HepG2 (cell line): ENCODE data around the gene PNLDC1. TPM values are rescaled to one million over a fixed set of nuclear protein-coding genes. Genes with fewer than 3 reads are reported as not detected.
A peak's percentile ranks its signal among the peaks of the same experiment; 100 is the strongest.

ENCODE experiments used
- CREM ChIP-seq, 2 experiments: sonication (generic) in 1 of 2; formaldehyde crosslinking in 1 of 2; IDR thresholded peaks; 2 replicates each; pipeline versions ENCODE4 v1.4.0 to v1.6.1; 2016 to 2020; ENCODE audit warnings: antibody characterized with exemption in 1 of 2, mild to moderate bottlenecking in 1 of 2, missing genetic modification reagents in 1 of 2
- HNRNPLL ChIP-seq: fragments of 200-400 bp; formaldehyde crosslinking; IDR thresholded peaks from 2 replicates; pipeline ENCODE4 v1.6.1; 2017; ENCODE audit warnings: mild to moderate bottlenecking, low read depth, low read length; ENCODE audit not compliant: poor library complexity, severe bottlenecking
- MXI1 ChIP-seq: IDR thresholded peaks from 3 replicates; pipeline ENCODE4 v1.6.1; 2012; ENCODE audit warnings: low read depth, low read length, inconsistent platforms, borderline replicate concordance
- NFKBIZ ChIP-seq: IDR thresholded peaks from 2 replicates; pipeline ENCODE4 v1.6.1; 2018; ENCODE audit warnings: missing genetic modification reagents, missing compliant biosample characterization
- SNAI1 ChIP-seq: sonication (generic); formaldehyde crosslinking; IDR thresholded peaks from 2 replicates; pipeline ENCODE4 v1.5.0; 2020; ENCODE audit warnings: mild to moderate bottlenecking, missing genetic modification reagents, borderline replicate concordance
- ZBTB38 ChIP-seq: sonication (generic); formaldehyde crosslinking; IDR thresholded peaks from 2 replicates; pipeline ENCODE4 v1.5.1; 2020; ENCODE audit warnings: mild to moderate bottlenecking, missing genetic modification reagents
- polyA plus RNA-seq, 8 experiments: library from polyadenylated mRNA; depleted of rRNA in 3 of 8; stranded (reverse) in 7 of 8; unstranded in 1 of 8; fragments of >200 nt; fragmentation: Illumina TruSeq in 4 of 8; extraction: Trizol in 4 of 8; gene quantifications; 2 replicates each; pipeline versions ENCODE4 v1.2.1 to v1.2.3, GENCODE V29; 2011 to 2016; ENCODE audit warnings: low read depth in 4 of 8, missing spikeins in 1 of 8, mixed read lengths in 1 of 8; ENCODE audit not compliant: insufficient read depth in 1 of 8
- total RNA-seq, 5 experiments: library from RNA; depleted of rRNA; stranded (reverse); fragments of >200 nt; fragmentation: Illumina TruSeq; extraction: Trizol; gene quantifications; 2 replicates each; pipeline ENCODE4 v1.2.3, GENCODE V29; 2016; ENCODE audit warnings: low read depth in 1 of 5
- TF ChIP-seq, protein P1 (sequence below): sonication (generic); formaldehyde crosslinking; IDR thresholded peaks from 2 replicates; pipeline ENCODE4 v1.4.0; 2020; ENCODE audit warnings: low read depth, missing genetic modification reagents
- TF ChIP-seq, protein P2 (sequence below): sonication (generic); formaldehyde crosslinking; IDR thresholded peaks from 2 replicates; pipeline ENCODE4 v1.8.0; 2022; ENCODE audit warnings: missing genetic modification reagents, mild to moderate bottlenecking, borderline replicate concordance
- TF ChIP-seq, protein P3 (sequence below): sonication (generic); formaldehyde crosslinking; IDR thresholded peaks from 2 replicates; pipeline ENCODE4 v1.8.0; 2022; ENCODE audit warnings: mild to moderate bottlenecking, missing genetic modification reagents, moderate library complexity
- TF ChIP-seq, protein P4 (sequence below): sonication (generic); formaldehyde crosslinking; IDR thresholded peaks from 2 replicates; pipeline ENCODE4 v1.5.0; 2020; ENCODE audit warnings: mild to moderate bottlenecking, missing genetic modification reagents
- TF ChIP-seq, protein P5 (sequence below): sonication (generic); formaldehyde crosslinking; IDR thresholded peaks from 2 replicates; pipeline ENCODE4 v1.5.0; 2020; ENCODE audit warnings: missing genetic modification reagents
- TF ChIP-seq, protein P6 (sequence below): sonication (generic); formaldehyde crosslinking; IDR thresholded peaks from 2 replicates; pipeline ENCODE4 v1.5.1; 2020; ENCODE audit warnings: mild to moderate bottlenecking, missing genetic modification reagents, borderline replicate concordance

PNLDC1 gene
- total and polyA plus RNA-seq, 2 of the 13 experiments (the other 11 are each of a cell fraction or from before 2014, with no cell fraction given): not detected

DNA sequence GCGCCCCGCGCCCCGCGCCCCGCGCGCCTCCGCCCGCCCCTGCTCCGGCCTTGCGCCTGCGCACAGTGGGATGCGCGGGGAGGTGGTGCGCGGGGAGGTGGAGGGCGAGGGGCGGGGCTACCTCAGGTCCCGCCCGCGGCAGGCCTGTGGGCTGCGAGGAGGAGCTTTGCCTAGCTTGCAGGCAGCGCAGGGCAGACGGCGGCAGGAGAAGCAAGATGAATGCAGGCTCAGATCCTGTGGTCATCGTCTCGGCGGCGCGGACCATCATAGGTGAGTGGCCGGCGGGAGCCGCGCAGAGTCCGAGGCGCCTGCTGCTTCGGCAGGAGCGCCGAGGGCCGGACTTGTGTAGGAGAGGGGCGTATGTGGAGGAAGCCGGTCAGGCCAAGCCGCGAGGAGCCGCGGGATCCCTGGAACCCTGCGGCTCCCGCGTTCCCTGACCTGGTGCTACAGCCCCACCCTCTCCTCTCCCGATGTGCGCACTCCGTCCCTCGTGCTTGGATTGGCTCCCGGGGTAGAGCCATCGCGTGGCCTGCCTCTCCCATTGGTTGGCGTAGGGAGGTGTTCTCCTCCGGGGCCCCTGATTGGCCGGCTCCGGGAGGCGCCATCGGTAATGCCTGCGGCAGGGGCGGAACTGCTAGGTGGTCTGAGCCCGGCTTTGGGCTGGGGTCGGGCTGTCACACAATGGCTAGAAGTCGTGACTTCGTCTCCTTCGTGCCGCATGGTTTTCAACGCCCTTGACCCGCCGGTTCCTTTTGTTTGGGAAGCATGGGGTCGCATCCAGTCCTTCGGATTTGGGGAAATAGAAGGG lies 38.0 kb upstream of the PNLDC1 start, which contains the start of gene ACAT2 (continued):
- TF ChIP-seq, protein P1, sequence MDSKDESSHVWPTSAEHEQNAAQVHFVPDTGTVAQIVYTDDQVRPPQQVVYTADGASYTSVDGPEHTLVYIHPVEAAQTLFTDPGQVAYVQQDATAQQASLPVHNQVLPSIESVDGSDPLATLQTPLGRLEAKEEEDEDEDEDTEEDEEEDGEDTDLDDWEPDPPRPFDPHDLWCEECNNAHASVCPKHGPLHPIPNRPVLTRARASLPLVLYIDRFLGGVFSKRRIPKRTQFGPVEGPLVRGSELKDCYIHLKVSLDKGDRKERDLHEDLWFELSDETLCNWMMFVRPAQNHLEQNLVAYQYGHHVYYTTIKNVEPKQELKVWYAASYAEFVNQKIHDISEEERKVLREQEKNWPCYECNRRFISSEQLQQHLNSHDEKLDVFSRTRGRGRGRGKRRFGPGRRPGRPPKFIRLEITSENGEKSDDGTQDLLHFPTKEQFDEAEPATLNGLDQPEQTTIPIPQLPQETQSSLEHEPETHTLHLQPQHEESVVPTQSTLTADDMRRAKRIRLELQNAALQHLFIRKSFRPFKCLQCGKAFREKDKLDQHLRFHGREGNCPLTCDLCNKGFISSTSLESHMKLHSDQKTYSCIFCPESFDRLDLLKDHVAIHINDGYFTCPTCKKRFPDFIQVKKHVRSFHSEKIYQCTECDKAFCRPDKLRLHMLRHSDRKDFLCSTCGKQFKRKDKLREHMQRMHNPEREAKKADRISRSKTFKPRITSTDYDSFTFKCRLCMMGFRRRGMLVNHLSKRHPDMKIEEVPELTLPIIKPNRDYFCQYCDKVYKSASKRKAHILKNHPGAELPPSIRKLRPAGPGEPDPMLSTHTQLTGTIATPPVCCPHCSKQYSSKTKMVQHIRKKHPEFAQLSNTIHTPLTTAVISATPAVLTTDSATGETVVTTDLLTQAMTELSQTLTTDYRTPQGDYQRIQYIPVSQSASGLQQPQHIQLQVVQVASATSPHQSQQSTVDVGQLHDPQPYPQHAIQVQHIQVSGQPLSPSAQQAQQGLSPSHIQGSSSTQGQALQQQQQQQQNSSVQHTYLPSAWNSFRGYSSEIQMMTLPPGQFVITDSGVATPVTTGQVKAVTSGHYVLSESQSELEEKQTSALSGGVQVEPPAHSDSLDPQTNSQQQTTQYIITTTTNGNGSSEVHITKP (CRISPR knock-in tag): peak; percentile 94
- TF ChIP-seq, protein P2, sequence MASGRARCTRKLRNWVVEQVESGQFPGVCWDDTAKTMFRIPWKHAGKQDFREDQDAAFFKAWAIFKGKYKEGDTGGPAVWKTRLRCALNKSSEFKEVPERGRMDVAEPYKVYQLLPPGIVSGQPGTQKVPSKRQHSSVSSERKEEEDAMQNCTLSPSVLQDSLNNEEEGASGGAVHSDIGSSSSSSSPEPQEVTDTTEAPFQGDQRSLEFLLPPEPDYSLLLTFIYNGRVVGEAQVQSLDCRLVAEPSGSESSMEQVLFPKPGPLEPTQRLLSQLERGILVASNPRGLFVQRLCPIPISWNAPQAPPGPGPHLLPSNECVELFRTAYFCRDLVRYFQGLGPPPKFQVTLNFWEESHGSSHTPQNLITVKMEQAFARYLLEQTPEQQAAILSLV (CRISPR knock-in tag): peak; percentile 91
- TF ChIP-seq, protein P3, sequence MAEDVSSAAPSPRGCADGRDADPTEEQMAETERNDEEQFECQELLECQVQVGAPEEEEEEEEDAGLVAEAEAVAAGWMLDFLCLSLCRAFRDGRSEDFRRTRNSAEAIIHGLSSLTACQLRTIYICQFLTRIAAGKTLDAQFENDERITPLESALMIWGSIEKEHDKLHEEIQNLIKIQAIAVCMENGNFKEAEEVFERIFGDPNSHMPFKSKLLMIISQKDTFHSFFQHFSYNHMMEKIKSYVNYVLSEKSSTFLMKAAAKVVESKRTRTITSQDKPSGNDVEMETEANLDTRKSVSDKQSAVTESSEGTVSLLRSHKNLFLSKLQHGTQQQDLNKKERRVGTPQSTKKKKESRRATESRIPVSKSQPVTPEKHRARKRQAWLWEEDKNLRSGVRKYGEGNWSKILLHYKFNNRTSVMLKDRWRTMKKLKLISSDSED: no peak
- TF ChIP-seq NFKBIZ: peak; percentile 74; the same call in 1 of the 2 replicates
- peak; percentile 71 for TF ChIP-seq ZBTB38
- TF ChIP-seq, protein P4, sequence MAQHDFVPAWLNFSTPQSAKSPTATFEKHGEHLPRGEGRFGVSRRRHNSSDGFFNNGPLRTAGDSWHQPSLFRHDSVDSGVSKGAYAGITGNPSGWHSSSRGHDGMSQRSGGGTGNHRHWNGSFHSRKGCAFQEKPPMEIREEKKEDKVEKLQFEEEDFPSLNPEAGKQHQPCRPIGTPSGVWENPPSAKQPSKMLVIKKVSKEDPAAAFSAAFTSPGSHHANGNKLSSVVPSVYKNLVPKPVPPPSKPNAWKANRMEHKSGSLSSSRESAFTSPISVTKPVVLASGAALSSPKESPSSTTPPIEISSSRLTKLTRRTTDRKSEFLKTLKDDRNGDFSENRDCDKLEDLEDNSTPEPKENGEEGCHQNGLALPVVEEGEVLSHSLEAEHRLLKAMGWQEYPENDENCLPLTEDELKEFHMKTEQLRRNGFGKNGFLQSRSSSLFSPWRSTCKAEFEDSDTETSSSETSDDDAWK (CRISPR knock-in tag): no peak
- no peak; the same call in 1 of the 2 replicates for TF ChIP-seq SNAI1 (CRISPR knock-in tag)
- TF ChIP-seq MXI1: no peak; the same call in 2 of the 3 replicates
- TF ChIP-seq CREM (IDR thresholded peaks at IDR 0.05): peak; percentile 92
- no peak for TF ChIP-seq CREM (CRISPR knock-in tag; IDR thresholded peaks at IDR 0.05)
- TF ChIP-seq, protein P5, sequence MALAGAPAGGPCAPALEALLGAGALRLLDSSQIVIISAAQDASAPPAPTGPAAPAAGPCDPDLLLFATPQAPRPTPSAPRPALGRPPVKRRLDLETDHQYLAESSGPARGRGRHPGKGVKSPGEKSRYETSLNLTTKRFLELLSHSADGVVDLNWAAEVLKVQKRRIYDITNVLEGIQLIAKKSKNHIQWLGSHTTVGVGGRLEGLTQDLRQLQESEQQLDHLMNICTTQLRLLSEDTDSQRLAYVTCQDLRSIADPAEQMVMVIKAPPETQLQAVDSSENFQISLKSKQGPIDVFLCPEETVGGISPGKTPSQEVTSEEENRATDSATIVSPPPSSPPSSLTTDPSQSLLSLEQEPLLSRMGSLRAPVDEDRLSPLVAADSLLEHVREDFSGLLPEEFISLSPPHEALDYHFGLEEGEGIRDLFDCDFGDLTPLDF (CRISPR knock-in tag): peak; percentile 84
- peak; percentile 98 for TF ChIP-seq HNRNPLL
- TF ChIP-seq, protein P6, sequence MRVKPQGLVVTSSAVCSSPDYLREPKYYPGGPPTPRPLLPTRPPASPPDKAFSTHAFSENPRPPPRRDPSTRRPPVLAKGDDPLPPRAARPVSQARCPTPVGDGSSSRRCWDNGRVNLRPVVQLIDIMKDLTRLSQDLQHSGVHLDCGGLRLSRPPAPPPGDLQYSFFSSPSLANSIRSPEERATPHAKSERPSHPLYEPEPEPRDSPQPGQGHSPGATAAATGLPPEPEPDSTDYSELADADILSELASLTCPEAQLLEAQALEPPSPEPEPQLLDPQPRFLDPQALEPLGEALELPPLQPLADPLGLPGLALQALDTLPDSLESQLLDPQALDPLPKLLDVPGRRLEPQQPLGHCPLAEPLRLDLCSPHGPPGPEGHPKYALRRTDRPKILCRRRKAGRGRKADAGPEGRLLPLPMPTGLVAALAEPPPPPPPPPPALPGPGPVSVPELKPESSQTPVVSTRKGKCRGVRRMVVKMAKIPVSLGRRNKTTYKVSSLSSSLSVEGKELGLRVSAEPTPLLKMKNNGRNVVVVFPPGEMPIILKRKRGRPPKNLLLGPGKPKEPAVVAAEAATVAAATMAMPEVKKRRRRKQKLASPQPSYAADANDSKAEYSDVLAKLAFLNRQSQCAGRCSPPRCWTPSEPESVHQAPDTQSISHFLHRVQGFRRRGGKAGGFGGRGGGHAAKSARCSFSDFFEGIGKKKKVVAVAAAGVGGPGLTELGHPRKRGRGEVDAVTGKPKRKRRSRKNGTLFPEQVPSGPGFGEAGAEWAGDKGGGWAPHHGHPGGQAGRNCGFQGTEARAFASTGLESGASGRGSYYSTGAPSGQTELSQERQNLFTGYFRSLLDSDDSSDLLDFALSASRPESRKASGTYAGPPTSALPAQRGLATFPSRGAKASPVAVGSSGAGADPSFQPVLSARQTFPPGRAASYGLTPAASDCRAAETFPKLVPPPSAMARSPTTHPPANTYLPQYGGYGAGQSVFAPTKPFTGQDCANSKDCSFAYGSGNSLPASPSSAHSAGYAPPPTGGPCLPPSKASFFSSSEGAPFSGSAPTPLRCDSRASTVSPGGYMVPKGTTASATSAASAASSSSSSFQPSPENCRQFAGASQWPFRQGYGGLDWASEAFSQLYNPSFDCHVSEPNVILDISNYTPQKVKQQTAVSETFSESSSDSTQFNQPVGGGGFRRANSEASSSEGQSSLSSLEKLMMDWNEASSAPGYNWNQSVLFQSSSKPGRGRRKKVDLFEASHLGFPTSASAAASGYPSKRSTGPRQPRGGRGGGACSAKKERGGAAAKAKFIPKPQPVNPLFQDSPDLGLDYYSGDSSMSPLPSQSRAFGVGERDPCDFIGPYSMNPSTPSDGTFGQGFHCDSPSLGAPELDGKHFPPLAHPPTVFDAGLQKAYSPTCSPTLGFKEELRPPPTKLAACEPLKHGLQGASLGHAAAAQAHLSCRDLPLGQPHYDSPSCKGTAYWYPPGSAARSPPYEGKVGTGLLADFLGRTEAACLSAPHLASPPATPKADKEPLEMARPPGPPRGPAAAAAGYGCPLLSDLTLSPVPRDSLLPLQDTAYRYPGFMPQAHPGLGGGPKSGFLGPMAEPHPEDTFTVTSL (CRISPR knock-in tag): no peak
